CD4-positive, alpha-beta T cell treated with Interleukin-12 subunit alpha and Interleukin-12 subunit beta, for 1 hour (primary cell): ENCODE results near the gene CCAR1.
"Not testable (repeated sequence)": the region's sequence is repeated elsewhere in the genome, so short reads cannot be mapped to it uniquely, and the experiment has no call there.

Experiments
- DNase-seq: peaks from one replicate; pipeline ENCODE4 v3.0.0-alpha.2; 2020

The CCAR1 gene

DNA sequence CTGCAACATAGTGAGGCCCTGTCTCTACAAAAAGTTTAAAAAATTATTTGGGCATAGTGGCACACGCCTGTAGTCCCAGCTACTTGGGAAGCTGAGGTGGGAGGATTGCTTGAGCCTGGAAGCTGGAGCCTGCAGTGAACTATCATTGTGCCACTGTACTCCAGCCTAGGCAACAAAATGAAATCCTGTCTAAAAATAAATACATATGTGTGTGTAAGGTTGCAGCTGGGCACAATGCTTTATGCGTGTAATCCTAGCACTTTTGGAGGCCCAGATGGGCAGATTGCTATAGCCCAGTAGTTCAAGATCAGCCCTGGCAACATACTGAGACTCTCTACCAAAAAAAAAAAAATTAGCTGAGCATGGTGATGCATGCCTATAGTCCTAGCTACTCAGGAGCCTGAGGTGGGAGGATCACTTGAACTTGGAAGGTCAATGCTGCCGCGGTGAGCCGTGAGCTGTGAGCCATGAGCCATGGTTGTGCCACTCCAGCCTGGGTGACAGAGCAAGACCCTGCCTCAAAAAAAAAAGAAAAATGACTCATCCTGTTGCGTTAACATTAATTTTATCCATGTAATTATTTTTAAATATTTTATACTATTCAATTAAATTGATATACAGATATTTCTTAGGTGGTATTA is 38.3 kb downstream of the CCAR1 start:
- no peak for DNase-seq

DNA sequence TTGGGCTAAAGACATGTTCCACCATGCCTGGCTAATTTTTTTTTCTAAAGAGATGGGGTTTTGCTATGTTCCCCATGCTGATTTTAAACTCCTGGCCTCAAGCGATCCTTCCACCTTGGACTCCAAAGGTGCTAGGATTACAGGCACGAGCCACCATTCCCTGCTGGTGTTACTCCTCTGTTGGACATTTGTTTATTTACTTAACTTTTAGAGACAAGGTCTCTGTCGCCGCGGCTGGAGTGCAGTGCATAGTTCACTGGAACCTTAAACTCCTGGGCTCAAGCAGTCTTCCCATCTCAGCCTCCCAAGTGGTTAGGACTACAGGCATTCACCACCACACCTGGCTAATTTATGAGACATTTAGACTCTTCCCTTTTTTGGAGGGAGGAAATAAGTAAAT is 38.9 kb downstream of the CCAR1 start:
- DNase-seq: no peak

DNA sequence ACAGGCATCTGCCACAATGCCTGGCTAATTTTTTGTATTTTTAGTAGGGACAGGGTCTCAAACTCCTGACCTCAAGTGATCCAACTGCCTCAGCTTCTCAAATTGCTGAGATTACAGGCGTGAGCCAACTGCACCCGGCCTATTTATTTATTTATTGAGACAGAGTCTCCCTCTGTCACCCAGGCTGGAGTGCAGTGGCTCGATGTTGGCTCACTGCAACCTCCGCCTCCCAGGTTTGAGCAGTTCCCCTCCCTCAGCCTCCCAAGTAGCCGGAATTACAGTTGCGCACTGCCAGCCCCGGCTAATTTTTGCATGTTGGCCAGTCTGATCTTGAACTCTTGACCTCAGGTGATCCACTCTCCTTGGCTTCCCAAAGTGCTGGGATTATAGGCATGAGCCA is 46.4 kb downstream of the CCAR1 start:
- DNase-seq: not testable (repeated sequence)

DNA sequence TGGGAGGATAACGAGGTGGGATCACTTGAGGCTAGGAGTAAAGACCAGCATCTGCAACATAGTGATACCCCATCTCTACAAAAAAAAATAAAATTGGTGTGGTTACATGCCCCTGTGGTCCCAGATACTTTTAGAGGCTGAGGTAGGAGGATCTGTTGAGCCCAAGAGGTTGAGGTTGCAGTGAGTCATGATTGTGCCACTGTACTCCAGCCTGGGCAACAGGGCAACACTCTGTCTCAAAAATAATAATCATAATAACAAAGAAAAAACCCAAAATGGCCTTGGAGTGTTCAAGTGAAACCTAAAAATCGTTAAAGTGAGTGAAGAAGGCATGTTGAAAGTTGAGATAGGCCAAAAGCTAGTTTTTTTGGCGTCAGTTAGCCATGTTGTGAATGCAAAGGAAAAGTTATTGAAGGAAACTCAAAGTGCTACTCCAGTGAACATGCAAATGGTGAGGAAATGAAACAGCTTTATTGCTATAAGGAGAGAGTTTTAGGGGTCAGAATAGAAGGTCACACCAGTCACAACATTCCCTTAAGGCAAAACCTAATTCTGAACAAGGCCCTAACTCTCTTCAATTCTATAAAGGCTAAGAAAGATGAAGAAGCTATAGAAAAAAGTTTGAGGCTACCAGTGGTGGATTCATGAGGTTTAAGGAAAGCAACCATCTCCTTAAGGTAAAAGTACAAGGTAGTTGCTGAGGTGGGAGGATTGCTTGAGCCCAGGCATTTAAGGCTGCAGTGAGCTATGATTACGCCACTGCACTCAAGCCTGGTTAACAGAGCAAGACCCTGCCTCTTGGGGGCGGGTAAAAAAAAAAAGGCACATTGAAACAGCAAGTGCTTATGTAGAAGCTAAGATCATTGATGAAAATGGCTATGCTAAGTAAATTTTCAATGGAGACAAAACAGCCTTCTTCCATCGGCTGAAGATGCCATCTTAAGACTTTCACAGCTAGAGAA is 60.9 kb downstream of the CCAR1 start:
- no peak for DNase-seq

DNA sequence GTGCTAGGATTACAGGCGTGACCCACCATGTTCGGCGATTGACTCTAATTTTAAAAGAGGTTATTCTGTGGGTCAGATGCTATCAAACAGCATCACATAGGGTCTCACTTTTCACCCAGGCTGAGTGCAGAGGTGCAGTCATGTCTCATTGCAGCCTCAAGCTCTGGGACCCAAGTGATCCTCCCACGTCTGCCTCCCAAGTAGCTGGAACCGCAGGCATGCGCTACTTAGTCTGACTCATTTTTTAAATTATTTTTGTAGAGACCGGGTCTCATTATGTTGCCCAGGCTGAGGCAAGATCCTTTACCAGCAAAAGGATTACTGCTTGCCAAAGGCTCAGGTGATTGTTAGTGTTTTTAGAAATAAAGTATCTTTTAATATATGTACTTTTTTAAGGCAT is 63.4 kb downstream of the CCAR1 start:
- DNase-seq: no peak

DNA sequence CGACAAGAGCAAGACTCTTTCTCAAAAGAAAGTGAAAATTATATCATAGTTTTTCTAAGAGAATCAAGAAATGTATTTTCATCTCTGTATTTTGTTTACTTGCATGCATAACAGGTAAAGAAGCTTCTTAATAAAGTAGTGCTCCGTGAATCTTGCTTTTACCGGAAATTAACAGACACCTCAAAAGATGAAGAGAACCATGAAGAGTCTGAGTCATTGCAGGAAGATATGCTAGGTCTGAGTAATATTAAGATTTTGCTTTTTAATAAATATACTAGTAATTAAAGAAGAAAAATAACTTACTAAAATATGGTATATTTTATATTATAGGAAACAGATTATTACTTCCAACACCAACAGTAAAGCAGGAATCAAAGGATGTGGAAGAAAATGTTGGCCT is 66.8 kb downstream of the CCAR1 start:
- DNase-seq: no peak

DNA sequence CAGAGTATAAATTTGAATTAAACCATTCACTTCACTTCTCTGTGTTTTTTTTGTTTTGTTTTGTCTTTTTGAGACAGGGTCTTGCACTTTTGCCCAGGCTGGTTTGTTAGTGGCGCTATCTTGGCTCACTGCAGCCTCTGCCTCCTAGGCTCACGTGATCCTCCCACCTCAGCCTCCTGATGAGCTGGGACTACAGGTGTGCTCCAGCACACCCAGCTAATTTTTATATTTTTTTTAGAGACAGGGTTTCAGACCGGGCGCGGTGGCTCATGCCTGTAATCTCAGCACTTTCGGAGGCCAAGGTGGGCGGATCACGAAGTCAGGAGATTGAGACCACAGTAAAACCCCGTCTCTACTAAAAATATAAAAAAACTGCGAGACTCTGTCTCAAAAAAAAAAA is 69.4 kb downstream of the CCAR1 start:
- no peak for DNase-seq

DNA sequence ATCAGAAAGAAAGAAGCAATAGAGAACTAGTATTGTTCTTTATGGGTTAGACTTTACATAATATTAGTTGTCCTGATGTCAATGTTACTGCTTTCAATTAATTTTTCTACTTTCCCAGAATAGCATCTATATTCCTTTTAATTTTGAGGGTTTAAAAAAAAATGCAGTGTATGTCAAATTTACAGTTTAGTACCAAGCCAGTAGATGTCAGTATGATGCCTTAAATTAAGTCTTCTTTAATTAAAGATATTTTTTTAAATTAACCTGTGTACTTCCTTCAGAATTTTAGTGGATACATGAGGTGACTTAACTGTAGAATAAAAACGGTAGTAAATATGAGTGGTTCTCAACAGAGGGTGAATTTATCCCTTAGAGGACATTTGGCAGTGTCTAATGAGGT is 71.1 kb downstream of the CCAR1 start:
- DNase-seq: no peak

DNA sequence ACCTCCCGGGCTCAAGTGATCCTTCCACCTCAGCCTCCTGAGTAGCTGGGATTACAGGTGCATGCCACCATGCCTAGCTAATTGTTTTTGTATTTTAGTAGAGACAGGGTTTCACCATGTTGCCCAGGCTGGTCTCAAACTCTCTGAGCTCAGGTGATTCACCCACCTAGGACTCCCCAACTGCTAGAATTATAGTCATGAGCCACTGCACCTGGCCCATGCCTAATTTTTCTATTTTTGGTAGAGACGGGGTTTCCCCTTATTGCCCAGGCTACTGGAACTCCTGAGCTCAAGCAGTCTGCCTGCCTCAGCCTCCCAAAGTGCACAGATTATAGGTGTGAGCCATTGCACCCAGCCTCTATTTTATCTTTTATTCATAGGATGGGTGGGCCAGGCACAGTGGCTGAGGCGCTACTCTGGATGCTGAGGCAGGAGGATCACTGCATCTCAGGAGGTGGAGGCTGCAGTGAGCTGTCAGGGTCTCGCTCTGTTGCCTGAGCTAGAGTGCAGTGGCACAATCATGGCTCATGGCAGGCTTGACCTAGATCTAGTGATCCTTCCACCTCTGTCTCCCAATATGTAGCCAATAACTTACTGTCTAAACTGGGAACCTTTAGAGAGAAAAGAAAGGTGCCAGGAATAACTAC is 75.0 kb downstream of the CCAR1 start:
- no peak for DNase-seq

DNA sequence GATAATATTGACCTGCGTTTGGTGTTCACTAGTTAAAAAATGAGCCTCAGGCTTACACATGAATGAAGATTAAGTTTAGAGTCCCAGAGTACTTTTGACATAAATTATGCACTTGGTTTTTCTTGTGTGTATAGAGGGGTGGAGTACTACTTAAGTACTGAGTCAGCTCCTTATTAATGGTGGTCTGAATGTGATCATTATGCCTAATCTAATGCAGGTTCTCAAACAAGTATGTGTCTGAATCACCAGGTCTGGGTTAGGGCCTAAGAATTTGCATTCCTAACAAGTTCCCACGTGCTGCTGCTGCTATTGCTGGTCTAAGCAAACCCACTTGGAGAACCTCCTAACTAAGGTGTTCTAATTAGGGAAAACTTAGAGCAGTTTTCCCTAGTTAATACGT is 75.6 kb downstream of the CCAR1 start:
- no peak for DNase-seq

DNA sequence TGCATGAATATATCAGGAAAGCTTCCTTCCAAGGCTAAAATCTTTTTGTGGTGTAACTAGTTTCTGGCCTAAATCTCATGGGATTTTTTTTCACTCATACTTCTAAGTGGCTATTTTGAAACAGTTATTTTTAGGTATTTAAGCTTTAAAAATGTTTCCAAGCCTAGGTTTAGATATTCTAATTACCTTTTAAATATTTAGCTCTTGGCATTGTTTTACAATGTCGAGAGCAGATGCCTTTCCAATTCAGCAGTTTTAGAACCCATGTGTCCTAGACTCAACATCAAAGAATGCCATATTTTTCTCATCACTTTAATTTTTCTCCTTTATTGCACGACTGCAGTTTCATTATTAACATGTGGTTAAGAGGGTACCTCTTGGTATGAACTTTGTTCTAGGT is 79.2 kb downstream of the CCAR1 start:
- DNase-seq: no peak

DNA sequence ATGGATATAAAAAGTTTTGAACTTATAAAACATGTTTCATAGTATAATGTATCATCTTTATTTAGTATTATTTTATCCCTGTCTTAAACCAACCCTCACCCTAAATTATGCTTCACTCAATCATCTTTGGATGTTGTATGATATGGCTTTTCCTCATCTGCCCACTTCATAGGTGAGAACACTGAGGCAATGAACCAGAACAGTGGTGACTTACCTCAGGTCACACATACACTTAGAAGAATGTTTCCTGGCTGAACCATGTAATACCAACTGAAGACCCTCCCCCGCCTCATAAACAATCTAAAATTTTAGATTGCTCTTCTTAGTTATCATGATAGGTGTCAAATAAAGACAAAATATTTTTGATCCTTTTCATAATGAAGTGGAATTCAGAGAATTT is 83.7 kb downstream of the CCAR1 start:
- no peak for DNase-seq

DNA sequence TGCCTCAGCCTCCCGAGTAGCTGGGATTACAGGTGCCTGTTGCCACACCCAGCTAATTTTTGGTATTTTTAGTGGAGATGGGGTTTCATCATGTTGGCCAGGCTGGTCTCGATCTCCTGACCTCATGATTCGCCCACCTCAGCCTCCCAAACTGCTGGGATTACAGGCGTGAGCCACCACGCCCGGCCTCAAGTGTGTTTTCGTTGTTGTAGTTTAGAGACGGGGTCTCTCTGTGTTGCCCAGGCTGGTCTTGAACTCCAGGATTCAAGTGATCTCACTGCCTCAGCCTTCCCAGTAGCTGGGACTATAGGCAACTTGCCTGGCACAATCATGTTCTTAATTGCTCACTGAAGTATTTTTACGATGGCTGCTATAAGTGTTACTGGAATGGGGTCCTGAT is 89.8 kb downstream of the CCAR1 start:
- not testable (repeated sequence) for DNase-seq

DNA sequence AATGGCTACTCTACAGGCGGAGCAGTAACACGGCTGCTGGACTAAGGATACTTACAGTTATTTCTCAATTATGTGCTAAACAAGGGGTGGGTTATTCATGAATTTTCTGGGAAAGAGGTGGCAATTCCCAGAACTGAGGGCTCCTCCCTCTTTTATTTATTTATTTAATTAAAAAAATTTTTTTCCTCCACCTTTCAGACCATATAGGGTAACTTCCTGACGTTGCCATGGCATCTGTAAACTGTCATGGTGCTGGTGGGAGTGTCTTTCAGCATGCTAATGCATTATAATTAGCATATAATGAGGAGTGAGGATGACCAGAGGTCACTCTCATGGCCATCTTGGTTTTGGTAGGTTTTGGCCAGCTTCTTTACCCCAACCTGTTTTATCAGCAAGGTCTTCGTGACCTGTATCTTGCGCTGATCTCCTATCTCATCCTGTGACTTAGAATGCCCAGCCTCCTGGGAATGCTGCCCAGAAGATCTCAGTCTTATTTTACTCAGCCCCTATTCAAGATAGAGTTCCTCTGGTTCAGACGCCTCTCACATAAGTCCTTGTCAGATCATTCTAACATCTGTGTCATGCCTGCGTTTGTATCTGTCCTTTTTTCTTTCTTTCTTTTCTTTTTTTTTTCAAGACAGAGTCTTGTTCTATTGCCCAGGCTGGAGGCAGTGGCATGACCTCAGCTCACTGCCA is 90.4 kb downstream of the CCAR1 start:
- no peak for DNase-seq

DNA sequence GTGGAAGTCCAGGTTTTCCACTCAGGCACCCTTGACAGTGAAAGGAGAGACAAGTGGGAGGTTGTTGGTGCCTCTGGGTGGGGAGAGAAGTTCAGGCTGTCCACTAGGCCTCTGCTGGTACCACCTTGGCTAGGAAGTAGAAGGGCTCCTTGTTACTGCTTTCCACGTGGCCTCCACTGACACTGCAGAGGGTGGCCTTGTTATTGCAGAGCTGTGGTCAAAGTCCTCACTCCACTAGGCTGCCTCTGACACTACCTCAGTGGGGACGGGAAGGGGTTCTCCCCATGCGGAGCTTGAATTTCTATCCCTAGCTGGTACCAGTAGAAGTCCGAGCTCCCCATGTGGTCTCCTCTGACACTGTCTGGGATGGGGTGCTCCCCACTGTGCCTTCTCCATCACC is 91.4 kb downstream of the CCAR1 start:
- DNase-seq: no peak

DNA sequence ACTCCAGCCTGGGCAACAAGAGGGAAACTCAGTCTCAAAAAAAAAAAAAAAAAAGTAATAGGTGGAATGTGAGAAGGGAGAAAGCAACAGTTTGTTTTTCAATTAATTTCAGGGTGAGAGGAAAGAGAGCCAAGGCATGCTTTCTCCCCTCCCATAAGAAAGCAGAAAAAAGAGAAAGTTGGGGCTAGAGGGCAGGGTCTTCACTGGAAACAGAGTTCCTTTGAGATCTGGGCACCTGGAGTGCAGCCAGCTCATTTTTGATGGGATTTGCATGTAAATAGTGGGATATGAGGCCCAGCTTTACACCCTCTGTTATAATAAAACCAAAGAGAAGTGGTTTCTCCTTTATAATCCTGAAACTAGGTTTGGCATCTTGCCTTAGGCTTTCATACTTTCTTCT is 92.5 kb downstream of the CCAR1 start:
- DNase-seq: no peak

DNA sequence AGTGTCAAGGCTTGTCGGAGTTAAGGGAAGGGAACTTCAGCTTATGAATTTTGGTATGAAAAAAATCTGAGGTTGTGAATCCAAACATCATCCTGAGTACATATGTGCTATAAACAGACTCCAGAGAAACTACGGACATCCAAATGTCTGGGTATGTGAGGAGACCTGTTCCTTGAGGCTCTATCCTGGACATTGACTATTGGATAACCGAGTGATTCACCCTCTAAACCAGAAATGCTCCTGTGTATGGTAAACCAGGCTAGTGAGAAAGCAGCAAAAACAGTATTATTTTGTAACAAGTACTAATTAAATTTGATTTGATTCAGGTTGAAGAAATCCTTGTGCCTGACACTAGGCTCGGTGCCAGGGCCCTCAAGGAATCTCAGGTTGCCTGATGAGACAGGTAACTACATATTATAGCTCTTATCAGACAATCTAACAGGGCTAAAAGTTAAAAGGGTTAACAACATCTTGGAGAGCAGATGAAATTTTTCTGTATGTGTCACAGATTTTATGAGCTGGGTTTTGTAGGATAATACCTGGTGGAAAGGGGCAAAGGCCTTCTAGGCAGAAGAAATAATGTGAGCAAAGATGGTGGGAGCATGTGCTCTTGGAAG is 95.9 kb downstream of the CCAR1 start:
- no peak for DNase-seq

DNA sequence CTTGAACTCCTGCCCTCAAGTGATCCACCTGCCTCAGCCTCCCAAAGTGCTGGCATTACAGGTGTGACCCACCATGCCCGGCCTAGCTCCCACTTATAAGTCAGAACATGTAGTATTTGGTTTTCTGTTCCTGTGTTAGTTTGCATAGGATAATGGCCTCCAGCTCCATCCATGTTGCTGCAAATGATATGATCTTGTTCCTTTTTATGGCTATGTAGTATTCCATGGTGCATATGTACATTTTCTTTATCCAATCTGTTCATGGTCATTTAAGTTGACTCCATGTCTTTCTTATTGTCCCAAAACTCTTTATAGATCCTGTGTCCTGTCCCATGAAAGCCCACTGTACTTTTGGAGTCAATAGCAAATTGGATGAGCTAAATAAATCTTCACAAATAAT is 99.3 kb downstream of the CCAR1 start:
- not testable (repeated sequence) for DNase-seq

DNA sequence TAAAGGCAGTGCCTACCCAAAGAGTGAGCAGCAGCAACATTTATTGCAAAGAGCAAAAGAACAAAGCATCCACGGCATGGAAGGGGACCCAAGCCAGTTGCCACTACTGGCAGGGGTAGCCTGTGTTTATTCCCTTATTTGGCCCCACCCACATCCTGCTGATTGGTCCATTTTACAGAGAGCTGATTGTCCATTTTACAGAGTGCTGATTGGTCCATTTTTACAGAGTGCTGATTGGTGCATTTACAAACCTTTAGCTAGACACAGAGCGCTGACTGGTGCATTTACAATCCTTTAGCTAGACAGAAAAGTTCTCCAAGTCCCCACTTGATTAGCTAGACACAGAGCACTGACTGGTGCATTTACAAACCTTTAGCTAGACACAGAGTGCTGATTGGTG is 101.6 kb downstream of the CCAR1 start:
- not testable (repeated sequence) for DNase-seq

DNA sequence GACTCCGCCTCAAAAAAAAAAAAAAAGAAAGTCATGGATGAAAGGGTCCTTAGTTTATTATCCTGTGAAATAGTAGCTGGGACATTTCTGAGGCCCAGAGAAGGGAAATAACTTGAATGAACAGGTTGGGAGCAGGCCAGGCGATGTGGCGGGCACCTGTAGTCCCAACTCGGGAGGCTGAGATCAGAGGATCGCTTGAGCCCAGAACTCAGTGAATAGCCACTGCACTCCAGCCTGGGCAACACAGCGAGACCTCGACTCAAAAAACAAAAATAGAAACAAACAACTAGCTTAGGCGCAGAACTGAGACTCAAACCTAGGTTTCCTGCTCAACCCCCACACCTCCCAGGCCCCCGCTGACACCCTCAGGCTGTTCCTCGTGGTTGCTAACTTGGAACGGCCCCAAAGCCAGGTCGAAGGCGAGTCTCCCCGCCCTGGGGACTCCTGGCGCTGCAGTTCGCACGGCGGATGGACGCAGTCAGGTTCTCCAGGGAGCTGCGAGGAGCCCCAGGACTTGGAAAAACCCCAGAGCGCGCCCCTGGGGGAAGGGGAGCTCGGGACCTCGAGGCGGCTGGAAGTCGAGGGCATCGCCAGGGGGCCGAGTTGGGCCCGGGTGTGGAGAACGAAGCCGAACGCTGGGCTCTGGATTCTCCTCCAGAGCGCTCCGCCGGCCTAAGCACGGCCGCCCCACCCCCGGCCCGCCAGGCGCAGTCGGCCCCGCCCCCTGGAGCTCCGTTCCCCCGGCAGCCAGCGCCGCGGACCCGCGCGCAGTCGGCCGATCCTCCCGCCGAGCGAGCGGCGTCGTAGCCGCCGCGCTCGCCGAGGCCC is 105.9 kb downstream of the CCAR1 start, which contains the start of gene STOX1:
TSS of gene STOX1 (plus strand) at position 768 of the 828 bp plus-strand sequence. CDS start 93 bp downstream, outside the sequence.
- DNase-seq: peak; percentile 43

DNA sequence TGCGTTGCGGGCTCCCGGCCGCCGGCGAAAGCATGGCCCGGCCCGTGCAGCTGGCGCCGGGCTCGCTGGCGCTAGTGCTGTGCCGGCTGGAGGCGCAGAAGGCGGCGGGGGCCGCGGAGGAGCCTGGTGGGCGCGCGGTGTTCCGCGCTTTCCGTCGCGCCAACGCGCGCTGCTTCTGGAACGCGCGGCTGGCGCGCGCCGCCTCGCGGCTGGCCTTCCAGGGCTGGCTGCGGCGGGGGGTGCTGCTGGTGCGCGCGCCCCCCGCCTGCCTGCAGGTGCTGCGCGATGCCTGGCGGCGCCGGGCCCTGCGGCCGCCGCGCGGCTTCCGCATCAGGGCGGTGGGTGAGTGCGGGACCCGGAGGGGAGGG is 106.5 kb downstream of the CCAR1 start:
- not testable (repeated sequence) for DNase-seq
